Adrenal gland (tissue), 5 donors: ENCODE measurements around the gene GALNT9.
"Not testable (repeated sequence)": the region's sequence is repeated elsewhere in the genome, so short reads cannot be mapped to it uniquely, and the experiment has no call there.

Experiments used
- CTCF ChIP-seq, 6 experiments: fragments of 450-650 bp in 4 of 6; fragments of 200-600 bp in 2 of 6; sonication (generic) in 1 of 6; IDR thresholded peaks; 1 replicate in 5 of 6; 2 replicates in 1 of 6; pipeline versions ENCODE4 v1.5.1 to v1.8.0; 2016 to 2021; ENCODE audit warnings: antibody characterized with exemption in 6 of 6, mild to moderate bottlenecking in 2 of 6, moderate library complexity in 1 of 6
- POLR2A ChIP-seq, 2 donors: fragments of 450-650 bp; IDR thresholded peaks; one replicate each; pipeline ENCODE4 v1.6.1; 2017; ENCODE audit warnings: antibody characterized with exemption in 2 of 2, mild to moderate bottlenecking in 2 of 2, moderate library complexity in 1 of 2
- donor health status: DM: no; HTN: no; CAD: no.

GRCh38 chr12:132243171-132243570 lies 86.2 kb downstream of the GALNT9 start:
- TF ChIP-seq CTCF, POLR2A (IDR thresholded peaks at IDR 0.05): not testable (repeated sequence)
